GM18511 (cell line): ENCODE results near the gene RAD51B.

Experiments
- ATAC-seq: cut with Tn5 transposase; IDR thresholded peaks from one replicate; pipeline ENCODE4 v1.9.1; 2021; ENCODE audit warnings: mild to moderate bottlenecking, moderate library complexity; ENCODE audit not compliant: unreplicated experiment

The RAD51B gene

GRCh38 chr14:68682166-68683103 is 862.9 kb downstream of the RAD51B start:
- ATAC-seq, result no peak

- ATAC-seq, result no peak
These were observed 863.7 kb downstream of the RAD51B start for GRCh38 chr14:68683326-68683725.

GRCh38 chr14:68684466-68685418 is 865.2 kb downstream of the RAD51B start:
- ATAC-seq, result no peak

GRCh38 chr14:68685419-68686204 is 866.0 kb downstream of the RAD51B start:
- peak; percentile 86 for ATAC-seq

DNA sequence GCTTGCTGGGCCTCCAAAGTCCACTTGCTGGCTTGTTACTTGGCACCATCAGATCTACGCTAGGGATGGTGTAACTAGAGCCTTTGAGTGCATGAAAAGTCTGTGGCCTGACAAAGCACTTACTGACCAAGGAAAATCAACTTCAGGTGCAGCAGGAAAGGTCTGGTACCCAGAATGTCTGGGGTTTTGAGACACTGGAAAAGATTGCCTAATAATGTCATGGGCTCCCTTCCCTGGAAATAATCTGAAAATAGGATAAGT is 866.6 kb downstream of the RAD51B start:
- ATAC-seq, result no peak

DNA sequence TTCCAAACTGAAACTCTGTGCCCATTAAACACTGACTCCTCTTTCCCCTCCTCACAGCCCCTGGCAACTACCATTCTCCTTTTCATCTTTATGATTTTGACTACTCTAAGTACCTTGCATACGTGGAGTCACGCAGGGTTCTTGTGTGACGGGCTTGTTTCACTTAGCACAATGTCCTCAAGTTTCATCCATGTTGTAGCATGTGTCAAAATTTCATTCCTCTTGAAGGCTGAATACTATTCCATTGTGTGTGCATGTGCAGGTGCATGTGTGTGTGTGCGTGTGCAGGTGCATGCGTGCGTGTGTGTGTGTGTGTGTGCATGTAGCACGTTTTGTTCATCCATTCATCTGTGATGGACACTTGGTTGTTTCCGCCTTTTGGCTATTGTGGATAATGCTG is 867.1 kb downstream of the RAD51B start:
- ATAC-seq, result no peak

DNA sequence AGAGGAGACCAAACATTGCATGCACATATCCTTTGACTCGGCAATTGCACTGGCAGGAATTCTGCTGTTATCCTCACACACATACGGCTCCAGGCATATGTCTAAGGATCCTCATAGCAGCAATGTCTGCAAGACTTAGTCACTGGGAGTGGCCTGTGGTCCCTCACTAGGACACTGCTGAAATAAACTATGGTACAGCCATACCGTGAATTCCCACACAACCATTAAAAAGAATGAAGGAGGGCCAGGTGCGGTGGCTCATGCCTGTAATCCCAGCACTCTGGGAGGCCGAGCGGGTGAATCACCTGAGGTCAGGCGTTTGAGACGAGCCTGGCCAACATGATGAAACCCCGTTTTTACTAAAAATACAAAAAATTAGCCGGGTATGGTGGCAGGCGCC is 868.2 kb downstream of the RAD51B start:
- ATAC-seq, result no peak

DNA sequence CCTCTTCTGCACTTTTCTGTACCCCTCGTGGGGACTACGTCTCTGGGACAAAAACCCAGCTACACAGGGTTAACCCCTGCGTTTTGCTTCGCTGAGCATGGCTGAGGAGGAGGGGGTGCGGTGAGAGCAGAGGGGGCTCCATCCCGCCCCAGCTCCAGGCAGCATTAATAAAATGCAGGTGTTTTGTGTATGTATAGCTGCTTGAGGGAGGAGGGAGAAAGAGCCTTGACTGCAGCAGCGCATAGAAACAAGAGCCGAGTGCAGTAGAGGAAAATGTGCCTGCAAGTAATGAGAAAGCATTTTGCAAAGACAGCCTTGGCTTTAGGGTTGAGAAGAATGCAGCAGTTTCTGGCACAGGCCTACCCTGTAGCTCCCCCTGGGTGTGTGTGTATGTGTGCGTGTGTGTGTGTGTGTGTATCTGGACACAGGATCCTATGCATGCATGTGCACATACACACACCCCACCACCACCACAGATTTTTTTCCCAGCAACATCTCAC is 869.3 kb downstream of the RAD51B start:
- ATAC-seq, result no peak

GRCh38 chr14:68689511-68689910 is 869.9 kb downstream of the RAD51B start:
- no peak for ATAC-seq

DNA sequence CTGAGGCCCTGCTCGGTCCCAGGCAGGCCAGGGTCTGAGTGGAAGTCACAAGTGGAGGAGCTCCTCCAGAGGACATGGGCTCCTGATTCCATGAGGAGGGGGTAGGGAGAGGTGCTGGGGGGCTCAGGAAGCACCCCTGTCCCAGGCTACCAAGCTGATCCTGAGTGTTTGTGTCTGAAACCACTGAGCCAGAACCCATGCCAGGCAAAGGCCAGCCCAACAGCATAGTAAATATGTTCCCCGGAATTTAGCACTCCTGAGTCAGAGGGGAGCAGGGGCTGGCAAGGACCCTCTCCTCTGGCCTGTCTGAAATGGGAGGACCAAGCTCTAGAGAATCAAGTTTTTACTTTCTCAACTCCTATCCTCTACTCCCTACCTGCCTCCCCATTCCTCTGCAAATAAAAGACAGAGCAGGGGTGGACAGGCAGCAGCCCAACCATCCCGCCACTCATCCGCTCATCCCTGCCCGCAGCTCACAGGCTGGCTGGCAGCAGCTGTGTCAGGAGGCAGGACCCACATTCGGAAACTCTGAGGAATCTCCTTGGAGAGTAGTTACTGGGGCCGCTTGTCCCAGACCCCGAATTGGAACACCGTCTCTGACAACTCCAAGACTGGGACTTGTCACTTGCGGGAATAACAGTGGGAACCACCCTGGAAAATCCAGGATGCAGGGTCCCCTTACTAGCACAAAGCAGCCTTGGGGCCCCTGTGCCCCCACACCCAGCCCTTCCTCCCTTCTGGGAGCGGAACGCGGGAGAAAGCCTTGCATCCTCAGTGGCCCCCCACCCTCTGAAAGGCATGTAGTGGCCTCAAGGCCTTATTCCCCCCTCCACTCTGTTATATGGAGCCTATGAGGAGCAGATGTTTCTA is 870.7 kb downstream of the RAD51B start:
- ATAC-seq, result no peak

GRCh38 chr14:68691031-68691791 is 871.6 kb downstream of the RAD51B start:
- no peak for ATAC-seq

GRCh38 chr14:68691792-68692118 is 872.2 kb downstream of the RAD51B start:
- ATAC-seq, result no peak

DNA sequence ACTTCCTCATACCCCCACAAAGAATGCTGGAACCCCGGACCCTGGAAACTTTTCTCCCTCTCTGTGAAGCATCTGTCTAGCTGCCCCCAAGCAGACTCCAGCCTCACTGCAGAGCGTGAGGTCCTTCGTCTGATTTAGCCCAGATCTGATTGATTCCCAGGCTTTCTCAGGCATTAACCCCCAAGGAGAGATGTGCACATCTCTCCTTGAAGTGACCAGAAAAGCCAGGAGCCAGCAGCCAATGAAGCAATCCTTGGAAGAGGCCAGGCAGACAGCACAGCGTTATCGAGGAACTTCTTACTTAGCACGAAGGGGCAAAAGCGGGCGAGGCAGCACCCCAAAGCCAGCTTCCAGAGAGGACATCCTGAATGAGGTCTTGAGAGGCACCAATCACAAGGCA is 872.6 kb downstream of the RAD51B start:
- ATAC-seq, result no peak

DNA sequence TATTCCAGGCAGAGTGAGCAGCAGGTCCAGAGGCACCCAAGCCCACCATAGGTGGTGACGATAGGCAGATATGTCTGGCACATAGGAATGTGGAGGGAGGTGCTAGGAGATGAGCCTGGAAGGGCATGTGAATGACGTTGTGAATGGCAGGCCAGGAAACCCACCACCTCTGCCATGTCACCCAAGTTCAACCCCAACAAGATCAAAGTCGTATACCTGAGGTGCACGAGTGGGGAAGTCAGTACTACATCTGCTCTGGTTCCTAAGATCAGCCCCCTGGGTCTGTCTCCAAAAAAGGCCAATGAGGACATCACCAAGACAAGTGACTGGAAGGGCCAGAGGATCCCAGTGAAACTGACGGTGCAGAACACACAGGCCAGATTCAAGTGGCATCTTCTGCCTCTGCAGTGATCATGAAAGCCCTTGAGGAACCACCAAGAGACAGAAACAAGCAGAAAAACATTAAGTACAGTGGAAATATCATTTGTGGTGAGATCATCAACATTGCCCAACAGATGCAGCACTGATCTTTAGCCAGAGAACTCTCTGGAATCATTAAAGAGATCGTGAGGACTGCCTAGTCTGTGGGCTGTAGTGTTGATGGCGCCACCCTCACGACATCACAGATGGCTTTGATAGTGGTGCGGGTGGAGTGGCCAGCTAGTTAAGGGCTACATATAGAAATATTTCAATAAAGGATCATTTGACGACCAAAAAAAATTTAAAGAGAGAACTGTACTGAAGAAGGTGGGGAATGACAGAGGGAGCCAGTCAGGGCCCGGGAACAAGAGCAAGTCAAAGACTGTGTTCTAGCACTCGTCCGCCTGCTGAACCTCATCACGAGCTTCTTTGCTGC is 873.6 kb downstream of the RAD51B start:
- no peak for ATAC-seq

GRCh38 chr14:68693926-68694325 is 874.3 kb downstream of the RAD51B start:
- ATAC-seq, result no peak

GRCh38 chr14:68694516-68695235 is 875.1 kb downstream of the RAD51B start:
- ATAC-seq, result peak; percentile 7

- ATAC-seq, result peak; percentile 94
These were observed 875.8 kb downstream of the RAD51B start for GRCh38 chr14:68695326-68695768.

GRCh38 chr14:68695856-68696255 is 876.3 kb downstream of the RAD51B start:
- no peak for ATAC-seq
